C1 segment of cervical spinal cord (tissue), 14 donors: Measurements from ENCODE around the gene IL1B.
"Not testable (repeated sequence)": the region's sequence is repeated elsewhere in the genome, so short reads cannot be mapped to it uniquely, and the experiment has no call there.

ENCODE experiments used
- DNase-seq, 14 donors: peaks; one replicate each; lab custom pipeline; 2025; lab: John Stamatoyannopoulos, UW

The IL1B gene

GRCh38 chr2:112850588-112850987, 14.0 kb upstream of the IL1B start:
- no peak for DNase-seq

DNA sequence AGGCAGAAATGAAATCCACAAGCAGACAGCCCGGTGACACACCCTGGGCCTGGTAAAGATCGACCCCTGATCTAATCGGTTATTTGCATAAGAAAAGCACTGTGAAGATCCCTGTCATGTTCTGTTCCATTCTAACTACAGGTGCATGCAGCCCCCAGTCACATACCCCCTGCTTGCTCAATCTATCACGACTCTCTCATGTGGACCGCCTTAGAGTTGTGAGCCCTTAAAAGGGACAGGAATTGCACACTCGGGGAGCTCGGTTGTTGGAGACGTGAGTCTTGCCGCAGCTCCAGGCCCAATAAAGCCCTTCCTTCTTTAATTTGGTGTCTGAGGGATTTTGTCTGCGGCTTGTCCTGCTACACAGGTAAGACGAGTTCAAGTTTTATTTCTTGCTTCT, 13.4 kb upstream of the IL1B start:
- no peak for DNase-seq

- DNase-seq, result no peak
Measured at GRCh38 chr2:112848833-112849232, 12.3 kb upstream of the IL1B start.

DNA sequence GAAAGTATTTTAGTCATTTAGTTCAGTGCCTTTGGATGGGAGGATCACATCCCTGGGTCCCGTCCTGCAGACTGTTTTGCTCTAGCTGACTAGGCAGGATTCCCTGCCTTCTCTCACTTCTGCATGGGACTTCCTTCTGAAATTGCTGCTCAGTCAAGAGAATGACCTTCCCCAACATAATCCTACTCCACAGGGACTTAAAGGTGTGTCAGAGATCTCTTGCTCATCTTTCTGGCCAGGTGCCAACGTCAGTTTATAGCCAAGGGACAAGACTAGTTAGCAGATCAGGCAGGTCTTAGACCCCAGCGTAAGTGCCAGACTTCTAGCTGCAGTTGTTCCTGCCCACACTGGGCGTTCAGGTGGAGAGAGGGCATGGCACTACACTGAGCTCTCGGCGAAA, 9.5 kb upstream of the IL1B start:
- DNase-seq, result no peak

DNA sequence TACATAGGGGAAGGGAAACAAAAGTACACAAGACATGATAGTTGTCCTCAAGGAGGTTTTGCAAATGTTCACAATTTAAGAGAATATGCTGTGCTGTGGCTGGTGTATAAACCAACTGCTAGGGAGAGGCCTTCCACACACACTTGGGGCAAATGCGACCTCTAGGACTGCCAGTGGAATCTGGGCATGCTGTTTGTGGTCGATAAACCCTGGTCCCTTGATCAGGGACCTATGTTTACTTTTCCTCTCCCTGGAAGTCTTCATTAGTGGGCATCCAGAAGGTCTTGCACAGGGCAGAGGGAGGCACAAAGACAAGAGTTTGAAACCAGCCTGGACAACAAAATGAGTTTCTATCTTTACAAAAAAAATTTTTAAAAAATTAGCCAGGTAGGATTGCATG, 7.3 kb upstream of the IL1B start:
- no peak for DNase-seq

DNA sequence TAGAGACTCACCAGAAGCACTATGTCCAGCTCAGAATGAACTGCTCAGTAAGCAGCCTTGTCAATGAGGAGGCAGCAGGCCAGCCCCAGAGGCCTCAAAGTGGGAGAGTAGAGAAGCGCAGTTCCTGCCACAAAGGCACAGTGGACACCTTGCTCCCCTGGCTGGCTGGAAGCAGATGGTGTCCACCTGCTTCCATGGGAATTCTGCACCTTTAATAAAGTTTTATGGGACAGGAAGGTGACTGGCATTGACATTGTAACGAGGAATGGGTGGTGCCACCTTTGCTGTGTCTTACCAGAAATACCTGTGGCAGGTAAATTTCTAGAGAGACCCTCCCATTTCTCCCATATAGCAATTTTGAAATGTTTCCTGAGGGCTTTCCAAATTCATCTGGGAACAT, 6.7 kb upstream of the IL1B start:
- DNase-seq, result no peak

DNA sequence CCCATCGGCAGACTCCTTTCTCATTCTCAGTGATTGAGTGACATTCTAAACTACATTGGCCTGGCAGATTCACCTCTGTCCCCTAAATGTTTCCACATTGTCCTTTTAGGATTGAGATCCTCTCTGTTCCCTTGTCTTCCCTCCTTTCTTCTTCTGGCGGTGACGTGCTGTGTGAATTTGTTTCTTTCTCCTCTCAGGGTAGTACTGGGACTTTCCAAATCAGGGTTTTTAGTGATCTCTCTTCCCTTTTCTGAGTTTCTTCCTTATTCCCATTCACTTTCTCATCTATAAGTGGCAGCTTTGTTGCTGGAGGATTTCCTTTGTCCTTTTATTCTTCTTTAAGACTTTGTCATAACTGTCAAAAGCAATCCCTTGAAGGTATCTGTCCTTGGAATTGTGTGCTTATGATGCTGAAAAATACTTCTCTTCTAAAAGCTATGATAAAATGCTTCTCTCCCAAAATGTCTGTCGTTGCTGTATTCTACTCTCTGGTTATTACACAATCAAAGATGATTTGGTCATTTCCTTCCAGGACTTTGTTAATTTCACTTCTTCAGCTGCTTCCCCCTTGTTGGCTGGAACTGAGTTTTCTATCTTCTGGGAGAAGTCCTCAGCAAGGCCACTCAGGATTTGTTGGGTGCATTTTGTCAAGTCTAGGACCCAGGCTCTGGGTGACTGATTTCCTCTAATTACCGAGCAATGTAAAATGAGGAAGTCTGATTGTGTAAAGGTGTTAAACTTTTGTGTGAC, 4.9 kb upstream of the IL1B start:
- no peak for DNase-seq

- no peak for DNase-seq
Measured at GRCh38 chr2:112840068-112840445, 3.5 kb upstream of the IL1B start.

GRCh38 chr2:112839407-112840067, 3.0 kb upstream of the IL1B start:
- peak in 1 of 14 donors; percentile 43 for DNase-seq

GRCh38 chr2:112836163-112836560, 417 bp downstream of the IL1B start:
- no peak for DNase-seq

GRCh38 chr2:112835536-112836162, 930 bp downstream of the IL1B start:
- DNase-seq, result no peak

DNA sequence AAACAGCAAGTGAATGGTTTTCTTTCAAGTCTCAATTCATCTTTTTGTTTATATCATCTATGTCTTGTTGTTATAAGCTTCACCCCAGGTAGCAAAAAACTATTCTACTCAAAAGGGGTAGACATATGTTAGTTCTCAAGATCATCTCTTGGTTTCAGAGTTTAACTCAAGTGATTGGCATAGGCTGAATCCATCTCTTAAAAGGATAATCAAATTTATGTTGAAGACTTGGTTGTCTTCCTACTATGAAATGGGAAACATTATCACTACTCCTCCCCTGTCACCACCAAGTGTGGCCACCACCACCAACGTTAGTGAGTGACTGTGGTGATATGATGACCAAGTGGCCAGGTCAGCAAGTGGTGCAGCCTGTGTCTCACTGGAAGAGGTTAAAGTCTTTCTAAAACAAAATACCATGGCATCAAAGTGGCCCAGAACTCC, 1.5 kb downstream of the IL1B start:
- no peak for DNase-seq

DNA sequence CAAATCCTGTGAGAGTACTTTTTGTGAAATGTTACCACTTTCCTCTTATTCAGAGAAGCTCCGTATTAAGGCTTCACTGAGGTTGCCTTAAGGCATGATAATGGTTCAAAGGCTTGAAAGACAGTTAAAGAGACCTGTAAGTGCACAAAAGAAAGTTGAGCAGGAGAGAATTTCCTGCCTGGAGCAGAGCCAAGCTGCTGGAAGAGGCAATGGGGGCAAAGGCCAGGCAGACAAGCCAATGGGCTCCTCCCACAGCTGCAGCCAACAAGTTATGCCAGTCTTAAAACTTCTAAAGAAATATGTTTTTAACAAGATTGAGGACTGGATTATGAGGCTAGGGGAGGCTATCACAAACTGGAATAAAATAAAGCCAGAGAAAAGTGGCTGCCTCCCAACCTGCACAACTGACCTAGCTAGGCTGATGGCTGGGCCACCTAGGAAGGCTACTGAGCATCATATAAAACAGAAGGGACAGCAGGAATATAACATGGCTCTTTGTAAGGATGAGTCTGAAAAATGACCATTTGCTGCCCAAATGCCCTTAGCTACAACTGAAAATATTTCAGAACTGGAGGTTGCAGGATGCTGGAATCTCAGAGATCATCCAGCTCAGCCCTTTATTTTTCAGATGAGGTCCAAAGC, 2.1 kb downstream of the IL1B start:
- DNase-seq, result no peak

DNA sequence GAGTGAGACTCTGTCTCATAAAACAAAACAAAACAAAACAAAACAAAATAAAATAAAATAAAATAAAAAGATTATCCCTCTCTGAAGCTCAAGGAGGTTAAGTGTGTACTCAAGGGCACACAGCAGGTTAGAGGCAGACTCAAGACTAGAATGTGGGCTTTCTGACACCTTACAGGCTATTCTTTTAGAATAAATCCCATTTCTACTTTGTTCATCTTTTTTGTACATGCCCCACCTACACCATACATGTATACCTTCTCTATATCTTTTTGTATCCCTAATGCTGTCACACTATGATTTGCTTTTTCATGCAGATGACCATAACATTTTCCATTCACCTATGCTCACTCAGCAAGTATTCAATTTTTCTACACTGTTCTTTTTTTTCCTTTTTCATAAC, 2.6 kb downstream of the IL1B start:
- DNase-seq, result no peak

- DNase-seq, result not testable (repeated sequence)
Measured at GRCh38 chr2:112833639-112833931, 3.0 kb downstream of the IL1B start.

- DNase-seq, result no peak
Measured at GRCh38 chr2:112832841-112833638, 3.5 kb downstream of the IL1B start.

DNA sequence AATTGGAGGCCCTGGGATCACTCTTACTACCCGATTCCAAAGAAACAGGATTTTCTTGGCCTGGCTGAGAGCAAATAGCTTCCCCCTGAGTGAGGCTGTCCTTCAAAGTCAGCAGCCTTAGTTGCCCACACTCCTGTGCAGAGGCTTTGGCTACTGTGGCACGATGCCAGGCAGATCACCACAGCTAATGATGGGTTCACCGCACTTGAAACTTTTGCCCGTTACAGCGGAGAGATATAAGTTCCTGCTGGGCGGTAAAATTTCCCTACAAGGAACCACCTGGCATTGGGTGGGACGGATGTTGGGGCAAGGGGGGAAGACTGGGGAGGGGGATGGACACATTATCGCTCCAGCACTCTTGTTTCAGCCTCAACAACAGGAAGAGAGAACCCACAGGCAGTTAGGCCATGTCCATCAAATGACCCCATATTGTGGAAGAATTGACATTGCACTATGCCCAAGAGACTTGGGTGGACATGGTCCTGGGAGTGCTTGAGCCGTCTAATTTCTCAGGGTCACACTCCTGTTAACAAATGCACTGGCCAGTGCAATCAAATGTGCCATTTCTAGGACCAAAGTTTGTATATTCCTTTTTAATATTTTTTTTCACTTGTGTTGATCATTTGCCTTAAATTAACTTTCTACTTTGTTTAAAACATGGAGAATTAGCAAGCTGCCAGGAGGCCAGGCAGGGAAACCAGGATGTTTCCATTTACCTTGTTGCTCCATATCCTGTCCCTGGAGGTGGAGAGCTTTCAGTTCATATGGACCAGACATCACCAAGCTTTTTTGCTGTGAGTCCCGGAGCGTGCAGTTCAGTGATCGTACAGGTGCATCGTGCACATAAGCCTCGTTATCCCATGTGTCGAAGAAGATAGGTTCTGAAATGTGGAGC, 4.4 kb downstream of the IL1B start:
- DNase-seq, result no peak

GRCh38 chr2:112831513-112831845, 5.1 kb downstream of the IL1B start:
- no peak for DNase-seq

GRCh38 chr2:112830682-112831512, 5.7 kb downstream of the IL1B start:
- DNase-seq, result no peak
